HG03558 (cell line): Measurements from ENCODE around the gene KLHL30.
"Not testable (repeated sequence)": the region's sequence is repeated elsewhere in the genome, so short reads cannot be mapped to it uniquely, and the experiment has no call there.

Source experiments
- ATAC-seq: cut with Tn5 transposase; IDR thresholded peaks from one replicate; pipeline ENCODE4 v1.9.1; 2021; ENCODE audit warnings: moderate number of reproducible peaks; ENCODE audit not compliant: unreplicated experiment; ENCODE audit errors: extremely low read depth

KLHL30 gene

GRCh38 chr2:238101891-238102841, 36.3 kb upstream of the KLHL30 start:
- no peak for ATAC-seq

- no peak for ATAC-seq
Measured at GRCh38 chr2:238102865-238103264, 35.6 kb upstream of the KLHL30 start.

GRCh38 chr2:238103465-238104225, 34.8 kb upstream of the KLHL30 start:
- no peak for ATAC-seq

- no peak for ATAC-seq
Measured at GRCh38 chr2:238104226-238104690, 34.2 kb upstream of the KLHL30 start.

- ATAC-seq, result no peak
Measured at GRCh38 chr2:238104691-238105371, 33.6 kb upstream of the KLHL30 start.

- ATAC-seq, result no peak
Measured at GRCh38 chr2:238105506-238106338, 32.7 kb upstream of the KLHL30 start.

- ATAC-seq, result no peak
Measured at GRCh38 chr2:238106339-238106697, 32.1 kb upstream of the KLHL30 start.

- ATAC-seq, result no peak
Measured at GRCh38 chr2:238106698-238107524, 31.6 kb upstream of the KLHL30 start.

GRCh38 chr2:238107525-238108422, 30.7 kb upstream of the KLHL30 start:
- no peak for ATAC-seq

- ATAC-seq, result no peak
Measured at GRCh38 chr2:238108423-238109183, 29.9 kb upstream of the KLHL30 start.

GRCh38 chr2:238113611-238114010, 24.9 kb upstream of the KLHL30 start:
- ATAC-seq, result no peak

GRCh38 chr2:238114331-238114841, 24.1 kb upstream of the KLHL30 start:
- no peak for ATAC-seq

GRCh38 chr2:238114851-238115660, 23.4 kb upstream of the KLHL30 start:
- ATAC-seq, result no peak

- ATAC-seq, result not testable (repeated sequence)
Measured at GRCh38 chr2:238115709-238116108, 22.8 kb upstream of the KLHL30 start.

GRCh38 chr2:238116298-238117198, 21.9 kb upstream of the KLHL30 start:
- no peak for ATAC-seq
